K562 (cell line): Measurements from ENCODE around the gene ECE2. TPM values are rescaled to one million over a fixed set of nuclear protein-coding genes. Genes with fewer than 3 reads are reported as not detected.
A peak's percentile ranks its signal among the peaks of the same experiment; 100 is the strongest.

Source experiments
- ADNP ChIP-seq: fragments of 200-800 bp; sonication (Bioruptor generic); IDR thresholded peaks from 2 replicates; pipeline ENCODE4 v1.6.1; 2016; ENCODE audit warnings: missing genetic modification characterization, missing compliant biosample characterization
- CBX3 ChIP-seq, 2 experiments: IDR thresholded peaks; 1 replicate in 1 of 2; 2 replicates in 1 of 2; pipeline ENCODE4 v1.6.1; 2012; ENCODE audit warnings: inconsistent platforms in 2 of 2, low read length in 2 of 2, borderline replicate concordance in 1 of 2, control low read depth in 1 of 2
- CTBP1 ChIP-seq: fragments of 450-650 bp; IDR thresholded peaks from 2 replicates; pipeline ENCODE4 v1.6.1; 2016; ENCODE audit warnings: borderline replicate concordance
- EHMT2 ChIP-seq: fragments of 450-650 bp; IDR thresholded peaks from 2 replicates; pipeline ENCODE4 v1.6.1; 2018; ENCODE audit warnings: antibody characterized with exemption
- ELK3 ChIP-seq: fragments of 450-650 bp; formaldehyde crosslinking; IDR thresholded peaks from 2 replicates; pipeline ENCODE4 v1.4.0; 2020; ENCODE audit warnings: mild to moderate bottlenecking
- FIP1L1 ChIP-seq: fragments of 200-400 bp; formaldehyde crosslinking; IDR thresholded peaks from 2 replicates; pipeline ENCODE4 v1.6.1; 2018; ENCODE audit warnings: mild to moderate bottlenecking, low read depth, low read length; ENCODE audit not compliant: poor library complexity, severe bottlenecking
- MECOM ChIP-seq: fragments of 250-450 bp; sonication (Bioruptor Pico); IDR thresholded peaks from 2 replicates; pipeline ENCODE4 v1.8.0; 2022; ENCODE audit warnings: inconsistent platforms
- MIER1 ChIP-seq: fragments of 450-650 bp; IDR thresholded peaks from 2 replicates; pipeline ENCODE4 v1.6.1; 2016; ENCODE audit warnings: antibody characterized with exemption, mild to moderate bottlenecking, low read depth
- POLR2AphosphoS5 ChIP-seq: IDR thresholded peaks from 2 replicates; pipeline ENCODE4 v1.6.1; 2011; ENCODE audit warnings: mild to moderate bottlenecking, low read depth, low read length, moderate library complexity; ENCODE audit not compliant: control insufficient read depth, insufficient read depth
- RAD21 ChIP-seq, 2 experiments: fragments of 250-450 bp in 1 of 2; fragments of 450-650 bp in 1 of 2; sonication (Bioruptor Pico) in 1 of 2; formaldehyde crosslinking in 1 of 2; IDR thresholded peaks in 1 of 2; conservative IDR thresholded peaks in 1 of 2; 2 replicates each; pipeline versions ENCODE4 v1.4.0 to v1.8.0; 2020 to 2022; ENCODE audit warnings: mild to moderate bottlenecking in 2 of 2, moderate library complexity in 1 of 2
- SMC3 ChIP-seq: conservative IDR thresholded peaks from 2 replicates; pipeline ENCODE4 v1.6.1; 2011; ENCODE audit warnings: low read depth, low read length, improper control_type of control experiment; ENCODE audit not compliant: insufficient read depth
- TAL1 ChIP-seq: fragments of 450-650 bp; IDR thresholded peaks from 2 replicates; pipeline ENCODE4 v1.6.1; 2016; ENCODE audit warnings: mild to moderate bottlenecking
- TBL1XR1 ChIP-seq, 2 experiments: IDR thresholded peaks; 2 replicates each; pipeline ENCODE4 v1.6.1; 2012; ENCODE audit warnings: improper control_type of control experiment in 2 of 2, low read length in 2 of 2, mild to moderate bottlenecking in 1 of 2
- TFAP4 ChIP-seq: sonication (generic); formaldehyde crosslinking; IDR thresholded peaks from 2 replicates; pipeline ENCODE4 v1.8.0; 2022; ENCODE audit warnings: missing genetic modification reagents, mild to moderate bottlenecking, moderate library complexity, borderline replicate concordance
- YY1 ChIP-seq, 3 experiments: IDR thresholded peaks; 2 replicates each; pipeline ENCODE4 v1.6.1; 2011; ENCODE audit warnings: low read length in 2 of 3, mild to moderate bottlenecking in 2 of 3, moderate library complexity in 2 of 3, borderline replicate concordance in 1 of 3, control low read depth in 1 of 3, low read depth in 1 of 3; ENCODE audit not compliant: insufficient read depth in 3 of 3, insufficient replicate concordance in 2 of 3, control insufficient read depth in 1 of 3, insufficient read length in 1 of 3; ENCODE audit errors: extremely low read depth in 1 of 3
- ZNF146 ChIP-seq: IDR thresholded peaks from one replicate; pipeline ENCODE4 v1.6.1; 2018; ENCODE audit warnings: missing compliant biosample characterization; ENCODE audit not compliant: unreplicated experiment
- ZNF217 ChIP-seq: sonication (generic); formaldehyde crosslinking; IDR thresholded peaks from 2 replicates; pipeline ENCODE4 v1.8.0; 2022; ENCODE audit warnings: mild to moderate bottlenecking, missing genetic modification reagents
- ZNF696 ChIP-seq: fragments of 250-450 bp; sonication (Bioruptor Pico); conservative IDR thresholded peaks from 2 replicates; pipeline ENCODE4 v1.4.0; 2020; ENCODE audit warnings: mild to moderate bottlenecking, moderate library complexity
- ZNF707 ChIP-seq: fragments of 250-450 bp; sonication (Bioruptor Pico); conservative IDR thresholded peaks from 2 replicates; pipeline ENCODE4 v1.8.0; 2022; ENCODE audit warnings: inconsistent platforms, mild to moderate bottlenecking, moderate library complexity
- polyA plus RNA-seq, 8 experiments: library from polyadenylated mRNA; depleted of rRNA in 4 of 8; stranded (reverse) in 5 of 8; unstranded in 3 of 8; fragments of >200 nt; fragmentation: Nextera tagmentation in 2 of 8; fragmentation: Illumina TruSeq in 1 of 8; extraction: Ambion mirVana in 2 of 8; extraction: Trizol in 1 of 8; gene quantifications; 2 replicates each; pipeline versions ENCODE4 v1.2.1 to v1.2.3, GENCODE V29; 2011 to 2014; ENCODE audit warnings: inconsistent platforms in 1 of 8, missing spikeins in 1 of 8
- total RNA-seq, 7 experiments: library from RNA; depleted of rRNA in 6 of 7; stranded (reverse); fragments of >200 nt in 6 of 7; fragmentation: Illumina TruSeq in 2 of 7; extraction: Trizol in 2 of 7; gene quantifications; 2 replicates each; pipeline versions ENCODE4 v1.2.1 to v1.2.3, GENCODE V29; 2011 to 2021; ENCODE audit warnings: low replicate concordance in 1 of 7
- TF ChIP-seq, protein P1 (sequence below), 2 experiments: fragments of 250-450 bp in 1 of 2; fragments of 450-650 bp in 1 of 2; sonication (Bioruptor Pico) in 1 of 2; IDR thresholded peaks; 2 replicates each; pipeline versions ENCODE4 v1.6.1 to v1.8.0; 2016 to 2021; ENCODE audit warnings: mild to moderate bottlenecking in 2 of 2, moderate library complexity in 2 of 2, missing compliant biosample characterization in 1 of 2, missing genetic modification characterization in 1 of 2
- TF ChIP-seq, protein P2 (sequence below), 2 experiments: fragments of 450-650 bp; conservative IDR thresholded peaks; 2 replicates each; pipeline ENCODE4 v1.6.1; 2017; ENCODE audit warnings: mild to moderate bottlenecking in 2 of 2, moderate library complexity in 2 of 2

The ECE2 gene
- total and polyA plus RNA-seq, 9 of the 15 experiments (the other 6 are each of a cell fraction or from before 2014, with no cell fraction given), result not detected

DNA sequence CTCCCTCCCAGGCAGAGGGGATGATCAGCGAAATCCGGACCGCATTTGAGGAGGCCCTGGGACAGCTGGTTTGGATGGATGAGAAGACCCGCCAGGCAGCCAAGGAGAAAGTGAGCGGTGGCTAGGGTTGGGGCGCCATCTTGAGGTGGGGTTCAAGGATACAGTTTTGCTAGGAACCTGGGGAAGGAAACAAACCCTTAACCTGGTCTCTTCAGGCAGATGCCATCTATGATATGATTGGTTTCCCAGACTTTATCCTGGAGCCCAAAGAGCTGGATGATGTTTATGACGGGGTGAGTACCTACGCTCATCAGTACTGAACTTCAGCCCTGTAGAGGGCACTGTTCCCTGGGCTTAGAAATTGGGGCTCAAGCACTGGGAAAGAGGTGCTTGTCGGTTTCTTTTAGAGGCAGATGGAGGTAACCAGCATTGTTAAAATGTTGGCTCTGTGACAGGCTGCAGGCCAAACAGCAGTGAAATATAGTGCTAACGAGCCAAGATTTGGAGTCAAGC is 13.7 kb downstream of the ECE2 start (continued):
- TF ChIP-seq TBL1XR1 (IDR thresholded peaks at IDR 0.05; ENCODE audit: low read length in 2 of 2) (no peak), TAL1 (no peak), ZNF707 (CRISPR knock-in tag) (no peak), ZNF217 (CRISPR knock-in tag) (no peak), RAD21 (CRISPR knock-in tag; conservative IDR thresholded peaks at IDR 0.05 in 1 of 2, IDR thresholded peaks at IDR 0.05 in 1 of 2) (peak; percentile 76 to 87), MIER1 (no peak), ADNP (no peak), FIP1L1 (no peak), ZNF696 (CRISPR knock-in tag) (no peak), ELK3 (CRISPR knock-in tag) (no peak), TFAP4 (CRISPR knock-in tag) (peak; percentile 72), CBX3 (IDR thresholded peaks at IDR 0.05; ENCODE audit: borderline replicate concordance in 1 of 2, low read length in 2 of 2) (peak in 1 of 2 experiments; percentile 61; a peak in 1 of 3 replicates), EHMT2 (no peak), MECOM (no peak), ZNF146 (no peak), POLR2AphosphoS5 (no peak), YY1 (IDR thresholded peaks at IDR 0.05; ENCODE audit: borderline replicate concordance in 1 of 3, control insufficient read depth in 1 of 3, extremely low read depth in 1 of 3, insufficient read depth in 3 of 3, insufficient read length in 1 of 3, insufficient replicate concordance in 2 of 3, low read depth in 1 of 3, low read length in 2 of 3) (no peak), CTBP1 (peak; percentile 65; the same call in 1 of the 2 replicates), SMC3 (peak; percentile 72)
- TF ChIP-seq, protein P1, sequence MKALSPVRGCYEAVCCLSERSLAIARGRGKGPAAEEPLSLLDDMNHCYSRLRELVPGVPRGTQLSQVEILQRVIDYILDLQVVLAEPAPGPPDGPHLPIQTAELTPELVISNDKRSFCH (CRISPR knock-in tag; IDR thresholded peaks at IDR 0.05), result no peak
- TF ChIP-seq, protein P1 (tag; IDR thresholded peaks at IDR 0.05), result no peak
- TF ChIP-seq, protein P2, sequence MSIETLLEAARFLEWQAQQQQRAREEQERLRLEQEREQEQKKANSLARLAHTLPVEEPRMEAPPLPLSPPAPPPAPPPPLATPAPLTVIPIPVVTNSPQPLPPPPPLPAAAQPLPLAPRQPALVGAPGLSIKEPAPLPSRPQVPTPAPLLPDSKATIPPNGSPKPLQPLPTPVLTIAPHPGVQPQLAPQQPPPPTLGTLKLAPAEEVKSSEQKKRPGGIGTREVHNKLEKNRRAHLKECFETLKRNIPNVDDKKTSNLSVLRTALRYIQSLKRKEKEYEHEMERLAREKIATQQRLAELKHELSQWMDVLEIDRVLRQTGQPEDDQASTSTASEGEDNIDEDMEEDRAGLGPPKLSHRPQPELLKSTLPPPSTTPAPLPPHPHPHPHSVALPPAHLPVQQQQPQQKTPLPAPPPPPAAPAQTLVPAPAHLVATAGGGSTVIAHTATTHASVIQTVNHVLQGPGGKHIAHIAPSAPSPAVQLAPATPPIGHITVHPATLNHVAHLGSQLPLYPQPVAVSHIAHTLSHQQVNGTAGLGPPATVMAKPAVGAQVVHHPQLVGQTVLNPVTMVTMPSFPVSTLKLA (conservative IDR thresholded peaks at IDR 0.05), result no peak
